Renal pelvis (tissue), 4 donors: ENCODE results near the gene FLYWCH2. TPM values are rescaled to one million over a fixed set of nuclear protein-coding genes. Genes with fewer than 3 reads are reported as not detected.

Experiments
- DNase-seq: peaks from one replicate; pipeline ENCODE4 v3.0.0-alpha.2; 2013
- polyA plus RNA-seq, 3 donors: library from polyadenylated mRNA; unstranded; fragments of 120-200 nt; gene quantifications; one replicate each; pipeline ENCODE4 v1.2.1, GENCODE V29; 2013; ENCODE audit not compliant: insufficient read length in 3 of 3

Gene FLYWCH2
- polyA plus RNA-seq, 3 donors, result 26.6 to 33.2 (median 29.5) TPM

DNA sequence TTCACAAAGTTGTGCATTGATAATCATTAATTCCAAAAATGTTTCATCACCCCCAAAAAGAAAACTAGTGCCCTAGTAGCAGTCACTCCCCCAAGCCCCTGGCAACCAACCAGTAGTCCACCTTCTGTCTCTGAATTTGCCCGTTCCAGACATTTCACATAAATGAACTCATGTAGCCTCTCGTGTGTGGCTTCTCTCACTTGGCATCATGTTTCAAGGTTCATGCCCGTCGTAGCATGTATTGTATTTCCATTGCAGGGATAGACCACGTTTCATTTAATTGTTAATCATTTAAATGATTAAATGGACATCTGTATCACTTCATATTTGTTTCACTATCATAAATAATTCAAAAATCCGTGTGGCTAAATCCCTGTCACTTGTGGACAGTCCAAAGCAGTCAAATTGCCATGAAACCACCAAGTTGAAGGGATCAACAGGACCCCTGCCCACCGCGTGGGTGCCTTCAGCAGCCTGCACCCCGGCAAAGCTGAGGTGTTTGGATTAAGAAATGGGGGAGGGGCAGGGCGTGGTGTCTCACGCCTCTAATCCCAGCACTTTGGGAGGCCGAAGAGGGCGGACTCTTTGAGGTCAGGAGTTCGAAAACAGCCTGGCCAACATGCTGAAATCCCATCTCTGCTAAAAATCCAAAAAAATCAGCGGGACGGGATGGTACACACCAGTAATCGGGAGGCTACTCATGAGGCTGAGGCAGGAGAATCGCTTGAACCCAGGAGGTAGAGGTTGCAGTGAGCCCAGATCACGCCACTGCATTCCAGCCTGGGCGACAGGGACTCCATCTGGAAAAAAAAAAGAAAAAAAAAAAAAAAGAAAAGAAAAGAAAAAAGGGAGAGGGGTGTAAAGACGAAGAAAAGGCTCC lies 8.7 kb upstream of the FLYWCH2 start:
- no peak for DNase-seq

DNA sequence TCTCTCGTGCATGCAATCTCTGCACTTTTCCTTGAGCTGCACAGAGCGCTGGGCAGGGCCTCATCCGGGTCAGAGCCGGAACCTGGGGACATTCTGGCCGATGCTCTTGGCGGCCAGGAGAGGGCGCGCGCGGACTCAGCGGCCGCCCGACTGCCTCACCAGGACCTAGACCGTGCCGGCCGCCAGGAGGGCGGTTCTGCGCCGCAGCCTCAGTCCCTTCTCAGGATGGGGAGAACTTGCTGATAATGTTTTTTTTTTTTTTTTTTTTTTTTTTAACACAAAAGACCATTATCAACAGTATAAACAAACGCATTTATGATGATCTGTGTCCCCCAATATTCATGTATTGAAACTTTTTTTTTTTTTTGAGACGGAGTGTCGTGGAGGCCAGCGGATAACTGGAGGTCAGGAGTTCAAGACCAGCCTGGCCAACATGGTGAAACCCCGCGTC lies 8.1 kb upstream of the FLYWCH2 start:
- DNase-seq, result peak; percentile 64

DNA sequence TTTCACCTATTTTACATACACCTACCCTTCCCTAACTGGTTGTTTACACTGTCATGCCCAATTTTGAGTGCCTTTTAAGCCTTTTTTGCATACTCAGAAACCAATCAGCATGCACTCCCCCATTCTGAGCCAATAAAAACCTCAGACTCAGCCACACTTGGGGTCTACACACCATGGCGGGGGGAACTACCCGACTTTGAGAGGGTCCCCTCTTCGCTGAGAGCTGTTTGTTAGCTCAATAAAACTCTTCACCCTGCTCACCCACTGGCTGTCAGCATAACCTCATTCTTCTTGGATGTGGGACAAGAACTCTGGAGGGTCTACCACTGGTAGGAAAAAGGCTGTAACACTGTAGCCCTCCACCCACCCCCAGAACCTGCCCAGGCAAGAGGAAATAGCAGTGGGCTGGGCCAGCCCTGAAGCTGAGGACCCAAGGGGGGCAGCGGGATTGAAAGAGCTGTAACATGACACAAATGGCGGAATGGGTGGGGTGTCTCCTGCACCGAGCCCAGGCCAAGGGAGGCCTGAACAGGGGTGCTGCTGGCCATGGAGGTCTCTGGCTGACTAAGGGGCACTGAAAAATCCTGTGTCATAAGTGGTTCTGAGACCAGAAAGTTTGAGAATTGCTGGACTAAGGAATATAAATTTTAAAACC lies 3.0 kb upstream of the FLYWCH2 start:
- DNase-seq, result no peak

DNA sequence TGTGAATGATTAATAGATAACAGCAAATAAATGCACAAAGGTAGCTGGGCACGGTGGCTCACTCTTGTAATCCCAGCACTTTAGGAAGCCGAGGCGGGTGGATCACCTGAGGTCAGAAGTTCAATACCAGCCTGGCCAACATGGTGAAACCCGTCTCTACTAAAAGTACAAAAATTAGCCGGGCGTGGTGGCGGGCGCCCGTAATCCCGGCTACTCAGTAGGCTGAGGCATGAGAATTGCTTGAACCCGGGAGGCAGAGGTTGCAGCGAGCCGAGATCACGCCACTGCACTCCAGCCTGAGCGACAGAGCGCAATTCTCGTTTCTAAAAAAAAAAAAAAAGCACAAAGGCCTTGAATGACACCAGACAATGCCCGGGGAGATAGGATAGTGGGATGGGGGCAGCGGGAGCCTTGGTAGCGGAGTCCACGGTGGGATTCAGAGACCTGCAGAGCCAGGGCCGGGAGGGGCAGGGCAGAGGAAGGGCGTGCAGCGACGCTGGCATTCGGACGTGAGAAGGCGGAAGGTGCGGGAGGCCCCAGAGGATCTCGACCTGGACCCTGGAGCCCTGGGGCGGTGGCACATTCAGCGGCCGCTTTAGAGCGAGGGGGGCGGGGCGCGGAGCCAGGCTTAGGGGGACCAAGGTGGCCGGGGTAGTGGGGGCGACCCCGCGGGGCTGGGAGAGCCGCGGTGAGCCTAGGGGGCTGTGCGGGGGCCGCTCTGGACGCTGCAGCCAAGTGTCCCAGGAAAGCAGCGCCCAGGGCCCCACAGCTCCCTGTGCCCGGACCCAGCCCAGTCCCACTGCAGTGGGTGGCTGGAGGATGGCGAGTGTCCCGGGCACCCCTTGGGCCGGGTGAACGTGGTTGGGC lies 999 bp upstream of the FLYWCH2 start:
- no peak for DNase-seq

DNA sequence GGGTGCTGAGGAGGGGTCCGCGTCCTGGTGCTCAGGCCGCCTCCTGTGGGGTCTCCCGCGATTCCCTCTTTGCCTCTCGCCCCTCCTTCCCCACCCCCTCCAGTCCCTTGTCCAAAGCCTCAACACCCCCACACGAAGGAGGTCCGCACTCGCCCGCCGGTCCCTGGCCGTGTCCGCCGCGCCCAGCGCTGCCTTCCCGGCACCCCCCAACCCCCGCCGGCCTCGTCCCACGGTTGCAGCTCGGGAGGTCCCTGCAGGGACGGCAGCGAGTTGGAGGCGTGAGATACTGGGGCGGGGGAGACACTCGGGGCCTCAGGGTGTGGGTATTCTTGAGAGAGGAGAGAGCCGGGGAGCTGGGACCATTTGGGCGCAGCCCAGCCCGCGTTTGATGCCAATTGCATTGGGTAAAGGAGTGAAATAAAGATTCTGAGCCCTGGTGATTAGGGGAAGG lies 468 bp downstream of the FLYWCH2 start:
- DNase-seq, result no peak

DNA sequence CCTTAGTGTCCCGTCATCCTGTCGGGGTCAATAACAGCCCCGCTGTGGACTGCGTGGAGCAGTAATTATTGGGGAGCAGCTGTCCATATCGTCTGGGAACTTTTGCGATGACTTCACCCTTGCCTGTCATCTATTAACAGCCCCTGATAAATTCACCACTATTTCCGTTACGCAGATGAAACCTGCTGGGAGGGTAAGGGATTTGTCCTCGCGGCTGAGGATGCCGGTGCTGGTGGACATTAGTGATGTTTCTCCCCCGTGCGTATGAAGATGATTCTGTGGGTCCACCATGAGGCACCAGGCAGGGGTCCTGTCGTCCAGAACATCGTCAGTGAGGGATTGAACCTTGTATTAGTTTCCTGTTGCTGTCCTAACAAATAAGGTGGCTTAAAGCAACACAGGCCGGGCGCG lies 1.0 kb downstream of the FLYWCH2 start:
- no peak for DNase-seq

DNA sequence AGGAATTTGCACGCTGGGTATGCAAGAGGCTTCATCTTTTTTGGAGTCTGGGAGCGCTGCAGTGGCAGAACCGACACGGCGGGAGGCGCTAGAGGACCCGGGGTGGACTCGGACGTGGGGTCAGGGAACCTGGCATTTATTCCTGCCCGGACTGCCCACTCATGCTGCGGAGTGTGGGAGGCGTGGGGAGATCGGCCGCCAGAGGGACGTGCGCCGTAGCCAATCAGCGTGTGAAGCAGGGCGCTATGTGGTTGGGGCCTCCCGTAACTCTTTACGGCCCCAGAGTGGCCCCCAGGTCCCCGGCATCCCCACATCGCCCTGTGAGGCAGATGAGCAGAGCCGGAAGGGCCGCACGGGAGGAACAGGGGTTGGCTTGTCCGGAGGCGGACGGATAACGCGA lies 11.2 kb downstream of the FLYWCH2 start:
- no peak for DNase-seq

DNA sequence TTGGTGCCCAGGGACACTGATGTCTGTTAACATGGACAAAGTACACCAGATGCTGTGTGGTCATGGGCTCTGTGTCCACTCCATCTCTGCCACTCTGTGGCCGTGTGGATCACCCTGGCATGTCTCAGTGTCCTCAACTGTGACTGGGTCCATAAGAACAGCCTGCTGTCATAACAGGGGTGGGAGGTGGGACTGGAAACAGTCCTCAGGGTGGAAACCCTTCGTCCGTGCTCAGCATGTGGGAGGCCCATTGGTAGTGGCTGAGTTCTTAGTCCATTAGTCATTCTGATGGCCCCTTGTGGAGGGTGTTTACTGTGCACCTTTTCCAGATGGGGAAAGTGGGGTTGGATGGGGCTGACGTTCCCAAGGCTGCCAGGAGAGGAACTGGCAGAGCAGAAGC lies 12.8 kb downstream of the FLYWCH2 start:
- no peak for DNase-seq

DNA sequence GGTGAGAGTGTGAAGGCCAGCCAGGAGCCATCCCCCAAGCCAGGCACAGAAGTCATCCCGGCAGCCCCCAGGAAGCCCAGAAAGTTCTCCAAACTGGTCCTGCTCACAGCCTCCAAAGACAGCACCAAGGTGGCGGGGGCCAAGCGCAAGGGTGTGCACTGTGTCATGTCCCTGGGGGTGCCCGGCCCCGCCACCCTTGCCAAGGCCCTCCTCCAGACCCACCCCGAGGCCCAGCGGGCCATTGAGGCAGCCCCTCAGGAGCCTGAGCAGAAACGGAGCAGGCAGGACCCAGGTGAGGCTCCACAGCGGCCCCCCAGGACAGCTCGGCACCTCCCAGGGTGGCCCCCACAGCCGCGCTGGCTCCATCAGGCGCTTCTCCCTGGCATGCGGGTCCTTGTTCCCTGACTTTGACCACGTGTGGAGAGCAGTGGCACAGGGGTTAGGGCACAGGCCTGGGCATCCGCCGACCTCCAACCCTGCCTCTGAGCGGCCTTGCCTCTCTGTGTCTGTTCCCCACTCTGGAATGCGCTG lies 13.5 kb downstream of the FLYWCH2 start:
- no peak for DNase-seq

DNA sequence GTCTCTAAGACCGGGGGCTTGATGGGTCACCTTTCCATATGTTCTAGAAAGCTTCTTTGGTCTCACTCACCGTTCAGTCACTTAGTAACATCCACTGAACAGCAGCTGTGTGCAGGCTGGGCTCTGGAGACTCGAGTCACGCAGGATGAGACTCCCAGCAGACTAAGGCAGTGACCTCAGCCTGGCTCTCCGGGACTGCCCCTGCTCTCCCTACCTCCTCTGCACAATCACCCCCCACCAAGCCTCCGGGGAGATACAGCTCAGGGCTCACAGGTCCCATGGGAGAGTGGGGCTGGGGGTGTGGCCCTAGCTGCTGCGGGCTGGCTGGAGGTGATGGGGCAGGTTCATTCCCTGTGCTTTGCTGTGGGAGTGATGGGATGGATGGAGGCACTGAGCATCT lies 14.1 kb downstream of the FLYWCH2 start:
- DNase-seq, result no peak

DNA sequence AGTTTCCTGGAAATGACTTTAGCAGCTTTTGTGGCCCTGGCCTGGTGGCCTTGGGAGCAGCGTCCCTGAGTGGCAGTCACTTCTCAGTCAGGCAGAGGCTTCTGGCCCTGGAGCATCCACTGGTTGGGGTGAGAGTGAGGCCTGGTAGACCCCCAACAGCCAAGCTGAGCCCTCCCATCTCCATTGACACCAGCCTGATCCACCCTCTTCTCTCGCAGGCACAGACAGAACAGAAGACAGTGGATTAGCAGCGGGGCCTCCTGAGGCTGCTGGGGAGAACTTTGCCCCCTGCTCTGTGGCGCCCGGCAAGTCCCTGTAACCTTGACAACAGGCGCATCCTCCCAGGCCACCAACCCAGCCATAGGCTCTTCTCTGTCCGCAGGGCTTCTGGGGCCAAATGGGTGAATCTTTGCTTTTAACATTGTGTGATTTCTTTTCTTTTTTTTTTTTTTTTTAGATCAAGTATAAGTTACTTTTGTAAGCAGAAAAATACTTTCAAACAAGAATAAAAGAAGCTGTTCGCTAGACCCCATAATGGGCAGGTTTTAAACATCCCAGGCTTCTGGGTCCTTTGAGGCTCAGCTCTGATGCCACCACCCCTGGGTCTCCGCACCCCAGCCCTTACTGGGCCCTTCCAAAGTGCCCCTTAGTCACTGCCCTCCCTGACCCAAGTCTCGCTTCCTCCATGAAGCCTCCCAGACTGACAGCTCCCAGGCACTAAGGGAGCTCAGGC lies 16.0 kb downstream of the FLYWCH2 start:
- no peak for DNase-seq

DNA sequence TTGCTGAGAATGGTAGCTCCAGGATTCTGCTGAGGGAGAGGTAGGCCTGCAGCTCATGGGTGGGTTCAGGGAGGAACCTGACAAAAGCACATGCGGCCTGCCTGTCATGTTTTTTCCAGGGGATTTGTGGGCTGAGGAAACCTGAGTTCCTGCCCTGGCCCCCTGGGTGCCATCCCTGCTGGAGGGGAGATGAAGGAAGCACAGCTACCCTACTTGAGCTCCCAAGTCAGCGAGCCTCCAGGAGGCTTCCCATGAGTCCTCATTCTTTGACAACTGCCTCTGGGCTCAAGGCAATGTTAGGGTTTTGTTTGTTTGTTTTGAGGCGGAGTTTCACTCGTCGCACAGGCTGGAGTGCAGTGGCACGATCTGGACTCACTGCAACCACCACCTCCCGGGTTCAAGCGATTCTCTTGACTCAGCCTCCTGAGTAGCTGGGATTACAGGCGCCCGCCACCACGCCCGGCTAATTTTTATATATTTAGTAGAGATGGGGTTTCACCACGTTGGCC lies 16.6 kb downstream of the FLYWCH2 start:
- no peak for DNase-seq

DNA sequence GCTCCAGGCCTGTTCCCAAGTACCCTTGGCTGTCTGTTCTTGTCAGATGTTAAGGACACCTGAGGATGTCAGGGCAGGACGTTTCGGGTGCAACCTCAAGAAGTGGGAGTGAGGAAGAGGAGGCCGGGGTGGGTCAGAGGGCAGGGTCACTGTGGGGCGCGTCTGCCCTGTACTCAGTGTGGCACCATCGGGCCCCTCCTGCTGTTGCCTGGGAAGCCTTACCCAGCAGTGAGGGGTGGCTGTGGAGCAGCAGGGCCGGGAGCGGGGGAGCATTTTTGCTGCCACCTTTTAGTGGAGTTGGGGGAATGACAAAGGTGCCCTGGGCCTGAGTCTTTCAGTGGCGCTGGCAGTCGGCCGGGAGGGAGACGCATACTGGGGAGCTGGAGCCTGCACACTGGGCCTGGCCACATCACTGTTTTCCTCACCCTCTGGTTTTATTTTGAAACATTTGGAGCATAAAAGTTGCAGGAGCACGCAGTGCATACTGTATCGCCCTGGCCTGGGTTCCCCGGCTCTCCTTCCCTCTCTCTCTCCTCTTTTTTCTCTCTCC lies 17.6 kb downstream of the FLYWCH2 start:
- no peak for DNase-seq

DNA sequence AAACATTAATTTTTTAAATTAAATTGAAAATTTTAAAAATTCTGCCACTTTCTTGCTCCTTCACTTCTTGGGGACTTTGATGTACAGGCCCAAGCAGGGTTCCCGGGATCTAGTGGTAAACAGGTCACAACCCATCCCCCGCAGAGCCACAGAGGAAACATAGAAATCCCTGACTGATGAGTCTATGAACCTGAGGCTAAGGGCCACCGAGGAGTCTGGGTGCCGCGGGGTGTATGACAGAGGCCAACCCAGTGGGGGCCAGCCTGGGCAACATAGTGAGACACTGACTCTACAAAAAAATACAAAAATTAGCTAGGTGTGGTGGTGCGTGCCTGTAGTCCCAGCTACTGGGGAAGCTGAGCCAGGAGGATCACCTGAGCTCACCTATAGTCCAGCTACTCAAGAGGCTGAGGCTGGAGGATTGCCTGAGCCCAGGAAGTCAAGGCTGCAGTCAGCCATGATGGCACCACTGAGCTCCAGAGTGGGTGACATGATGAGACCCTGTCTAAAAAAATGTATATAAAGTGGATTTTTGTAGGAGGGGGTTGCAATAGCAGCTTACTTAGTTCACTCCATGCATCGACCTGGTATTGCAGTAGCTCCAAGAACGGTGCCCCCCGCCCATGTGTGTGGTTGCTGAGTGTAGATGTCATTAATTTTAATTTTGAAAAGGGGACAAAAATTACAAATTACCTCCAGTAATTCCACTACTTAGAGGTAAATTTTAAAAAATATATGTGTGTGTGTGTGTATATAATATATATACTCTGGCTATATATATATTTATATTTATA lies 19.5 kb downstream of the FLYWCH2 start:
- no peak for DNase-seq

DNA sequence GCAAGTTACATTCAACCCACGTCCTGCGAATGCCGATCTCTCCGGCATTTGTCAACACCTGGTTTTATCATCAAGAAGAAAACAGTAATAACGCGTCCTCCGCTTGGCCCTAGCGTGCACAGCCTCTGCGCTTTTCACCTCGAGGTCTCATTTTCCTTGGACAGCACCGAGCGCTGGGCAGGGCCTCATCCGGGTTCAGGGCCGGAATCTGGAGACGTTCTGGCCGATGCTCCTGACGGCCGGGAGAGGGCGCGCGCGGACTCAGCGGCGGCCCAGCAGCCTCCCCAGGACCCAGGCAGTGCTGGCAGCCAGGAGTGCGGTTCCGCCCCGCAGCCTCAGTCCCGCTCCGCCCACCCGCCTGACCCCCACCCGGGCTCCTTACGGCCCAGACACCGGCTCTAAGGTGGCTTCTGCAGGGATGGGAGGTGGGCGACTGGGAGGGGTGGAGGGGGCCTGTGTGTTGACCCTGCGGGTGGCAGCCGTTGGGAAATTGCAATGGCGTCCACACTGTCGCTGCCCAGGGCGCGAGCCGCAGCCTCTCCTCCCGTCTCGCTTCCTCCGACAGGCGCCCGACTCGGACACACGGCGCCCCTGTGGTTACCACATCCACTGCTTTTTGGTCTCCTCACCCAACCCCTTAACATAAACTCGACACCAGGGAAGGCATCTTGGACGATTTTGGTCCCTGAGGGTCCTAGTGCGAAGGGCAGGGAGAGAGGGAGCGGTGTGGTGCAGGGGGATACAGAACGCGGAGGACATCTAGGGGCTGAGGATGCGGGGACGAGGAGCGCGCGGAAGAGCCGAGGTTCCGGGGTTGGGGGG lies 21.3 kb downstream of the FLYWCH2 start:
- no peak for DNase-seq

DNA sequence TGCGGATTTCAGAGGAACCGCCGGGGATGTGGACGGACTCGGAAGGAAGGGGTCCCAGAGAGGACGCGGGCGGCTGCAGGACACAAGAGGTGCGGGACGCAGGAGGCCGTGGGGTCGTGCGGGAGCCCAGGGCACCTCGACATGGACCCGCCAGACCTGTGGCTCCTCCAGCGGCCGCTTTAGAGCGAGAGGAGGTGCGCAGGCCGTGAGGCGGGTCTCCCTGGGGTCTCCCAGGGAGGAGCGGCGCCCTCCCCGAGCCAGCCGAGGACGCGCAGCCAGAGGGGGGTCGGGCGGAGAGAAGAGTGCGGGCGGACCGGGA lies 21.9 kb downstream of the FLYWCH2 start:
- no peak for DNase-seq

DNA sequence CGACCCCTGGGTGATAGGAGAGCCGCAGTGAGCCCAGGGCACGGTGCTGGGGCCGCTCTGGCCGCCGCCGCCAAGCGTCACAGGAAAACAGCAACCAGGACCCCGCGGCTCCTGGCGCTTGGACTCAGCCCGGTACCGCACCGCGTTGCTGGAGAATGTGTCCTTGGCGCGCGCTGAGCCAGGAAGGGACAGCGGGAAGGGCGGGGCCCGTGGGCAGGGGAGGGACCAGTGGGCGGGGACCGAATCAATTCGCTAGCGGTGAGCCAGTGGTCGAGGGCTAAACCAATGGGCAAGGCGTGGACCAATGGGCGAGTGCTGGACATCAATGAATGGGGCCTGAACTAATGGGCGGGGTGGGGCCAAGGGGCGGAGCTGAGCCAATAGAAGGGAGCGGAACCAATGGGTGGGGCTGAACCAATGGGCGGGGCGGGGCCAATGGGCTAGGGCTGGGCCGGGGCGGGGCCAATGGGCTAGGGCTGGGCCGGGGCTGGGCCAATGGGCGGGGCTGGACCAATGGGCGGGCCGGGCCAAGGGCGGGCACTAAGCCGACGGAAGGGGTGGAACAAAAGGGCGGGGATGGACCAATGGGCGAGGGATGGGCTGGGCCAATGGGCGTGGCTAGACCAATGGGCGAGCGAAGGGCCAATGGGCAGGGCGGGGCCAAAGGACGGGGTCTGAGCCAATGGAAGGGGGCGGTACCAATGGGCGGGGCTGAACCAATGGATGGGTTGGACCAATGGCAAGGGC lies 22.4 kb downstream of the FLYWCH2 start:
- DNase-seq, result peak; percentile 96

DNA sequence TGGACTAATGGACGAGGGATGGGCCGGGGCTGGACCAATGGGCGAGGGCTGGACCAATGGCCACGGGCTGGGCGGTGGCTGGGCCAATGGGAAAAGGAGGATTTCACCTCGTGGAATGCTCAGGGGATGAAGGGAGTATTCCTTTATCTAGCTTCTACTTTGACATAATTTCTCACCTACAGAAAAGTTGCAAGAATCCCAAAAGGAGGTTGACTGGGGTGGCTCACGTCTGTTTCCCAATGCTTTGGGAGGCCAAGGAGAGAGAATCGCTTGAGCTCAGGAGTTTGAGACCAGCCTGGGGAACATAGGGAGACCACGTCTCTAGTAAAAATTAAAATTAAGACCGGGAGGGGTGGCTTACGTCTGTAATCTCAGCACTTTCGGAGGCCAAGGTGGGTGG lies 23.0 kb downstream of the FLYWCH2 start:
- no peak for DNase-seq
